Trophoblast cell (in vitro differentiated cells and primary cell): ENCODE measurements around the gene GRID2IP.

Source experiments
- DNase-seq, 2 donors: peaks; one replicate each; pipeline ENCODE4 v3.0.0-alpha.2; 2016
- H2AFZ ChIP-seq: 2 replicates; pipeline ENCODE4 v1.6.1; 2013; ENCODE audit warnings: low read length, moderate library complexity, mild to moderate bottlenecking; ENCODE audit not compliant: insufficient read depth, poor library complexity
- H2AK5ac ChIP-seq: 2 replicates; pipeline ENCODE4 v1.6.1; 2013; ENCODE audit warnings: mild to moderate bottlenecking, low read length
- H2BK120ac ChIP-seq: 2 replicates; pipeline ENCODE4 v1.6.1; 2013; ENCODE audit warnings: low read length, mild to moderate bottlenecking, moderate library complexity; ENCODE audit not compliant: insufficient read depth, poor library complexity
- H2BK12ac ChIP-seq: 2 replicates; pipeline ENCODE4 v1.6.1; 2013; ENCODE audit warnings: mild to moderate bottlenecking, low read length, moderate library complexity
- H2BK5ac ChIP-seq: 2 replicates; pipeline ENCODE4 v1.6.1; 2013; ENCODE audit warnings: low read length, low read depth, moderate library complexity, mild to moderate bottlenecking; ENCODE audit not compliant: poor library complexity
- H3K14ac ChIP-seq: 2 replicates; pipeline ENCODE4 v1.6.1; 2013; ENCODE audit warnings: mild to moderate bottlenecking, low read length
- H3K18ac ChIP-seq: 2 replicates; pipeline ENCODE4 v1.6.1; 2013; ENCODE audit warnings: mild to moderate bottlenecking, low read length
- H3K23ac ChIP-seq: 2 replicates; pipeline ENCODE4 v1.6.1; 2013; ENCODE audit warnings: low read length
- H3K27ac ChIP-seq: 2 replicates; pipeline ENCODE4 v1.5.1; 2013; ENCODE audit warnings: low read depth, mild to moderate bottlenecking, inconsistent platforms, low read length, moderate library complexity
- H3K27me3 ChIP-seq: 2 replicates; pipeline ENCODE4 v1.6.1; 2013; ENCODE audit warnings: inconsistent platforms, mild to moderate bottlenecking, low read length, moderate library complexity; ENCODE audit not compliant: insufficient read depth
- H3K36me3 ChIP-seq, 2 experiments: 1 replicate in 1 of 2; 2 replicates in 1 of 2; pipeline ENCODE4 v1.6.1; 2013; ENCODE audit warnings: low read length in 2 of 2, mild to moderate bottlenecking in 2 of 2, moderate library complexity in 1 of 2; ENCODE audit not compliant: insufficient read depth in 2 of 2, control insufficient read depth in 1 of 2
- H3K4ac ChIP-seq: 2 replicates; pipeline ENCODE4 v1.6.1; 2013; ENCODE audit warnings: low read depth, mild to moderate bottlenecking, low read length, moderate library complexity
- H3K4me1 ChIP-seq, 2 experiments: 1 replicate in 1 of 2; 2 replicates in 1 of 2; pipeline ENCODE4 v1.6.1; 2013; ENCODE audit warnings: low read length in 2 of 2, mild to moderate bottlenecking in 2 of 2, moderate library complexity in 1 of 2; ENCODE audit not compliant: insufficient read depth in 2 of 2, control insufficient read depth in 1 of 2
- H3K4me2 ChIP-seq: 2 replicates; pipeline ENCODE4 v1.6.1; 2013; ENCODE audit warnings: inconsistent platforms, mild to moderate bottlenecking, low read length, moderate library complexity
- H3K4me3 ChIP-seq: 2 replicates; pipeline ENCODE4 v1.5.1; 2013; ENCODE audit warnings: mild to moderate bottlenecking, low read depth, low read length, inconsistent platforms
- H3K79me1 ChIP-seq: one replicate; pipeline ENCODE4 v1.6.1; 2013; ENCODE audit warnings: low read length
- H3K79me2 ChIP-seq: 2 replicates; pipeline ENCODE4 v1.6.1; 2013; ENCODE audit warnings: low read length, mild to moderate bottlenecking; ENCODE audit not compliant: control insufficient read depth, insufficient read depth, poor library complexity
- H3K9ac ChIP-seq: 2 replicates; pipeline ENCODE4 v1.6.1; 2013; ENCODE audit warnings: mild to moderate bottlenecking, low read length
- H3K9me3 ChIP-seq: 2 replicates; pipeline ENCODE4 v1.6.1; 2013; ENCODE audit warnings: low read depth, mild to moderate bottlenecking, control low read depth, inconsistent platforms, low read length; ENCODE audit not compliant: insufficient read depth
- H4K12ac ChIP-seq: 2 replicates; pipeline ENCODE4 v1.6.1; 2013; ENCODE audit warnings: low read depth, mild to moderate bottlenecking, low read length, moderate library complexity
- H4K8ac ChIP-seq: 2 replicates; pipeline ENCODE4 v1.6.1; 2013; ENCODE audit warnings: low read depth, mild to moderate bottlenecking, low read length, moderate library complexity
- H4K91ac ChIP-seq: one replicate; pipeline ENCODE4 v1.6.1; 2013; ENCODE audit warnings: low read depth, mild to moderate bottlenecking, low read length, moderate library complexity
- WGBS: extraction: QIAGEN DNeasy Blood & Tissue Kit; methylation state at CpG from one replicate; pipeline ENCODE4 v1.1.7; 2013; ENCODE audit warnings: missing lambda C conversion rate; ENCODE audit not compliant: insufficient read length, insufficient coverage; ENCODE audit errors: extremely low coverage; 5-methylcytosine and 5-hydroxymethylcytosine counted together

GRID2IP gene

GRCh38 chr7:6536262-6537260 is 14.7 kb downstream of the GRID2IP start:
- no peak for DNase-seq
- no peaks in the 10 kb centered on the region for H3K79me1 ChIP-seq
- no peaks in the 10 kb centered on the region for H3K79me2 ChIP-seq
- no peak overlapping the region for H2BK12ac ChIP-seq
- H3K9ac ChIP-seq, result no peak overlapping the region
- peak overlapping the region; percentile 11 for H3K4me3 ChIP-seq
- no peak overlapping the region for H2BK5ac ChIP-seq
- H4K91ac ChIP-seq, result no peak overlapping the region
- H3K27me3 ChIP-seq, result peaks cover 35% of the 10 kb centered on the region
- no peaks in the 10 kb centered on the region for H3K4me1 ChIP-seq
- H3K9me3 ChIP-seq, result peaks cover 8% of the 10 kb centered on the region
- H2AK5ac ChIP-seq, result no peak overlapping the region
- H2BK120ac ChIP-seq, result no peak overlapping the region
- no peak overlapping the region for H3K4ac ChIP-seq
- H3K36me3 ChIP-seq, result no peaks in the 10 kb centered on the region
- H3K23ac ChIP-seq, result no peak overlapping the region
- H4K8ac ChIP-seq, result no peak overlapping the region
- no CpG with 5 or more reads among the region's 56 CpGs for WGBS
- H4K12ac ChIP-seq, result no peak overlapping the region
- no peak overlapping the region for H3K14ac ChIP-seq
- H2AFZ ChIP-seq, result no peak overlapping the region
- peak overlapping the region; percentile 76 for H3K4me2 ChIP-seq
- H3K27ac ChIP-seq, result no peak overlapping the region
- H3K18ac ChIP-seq, result no peak overlapping the region

DNA sequence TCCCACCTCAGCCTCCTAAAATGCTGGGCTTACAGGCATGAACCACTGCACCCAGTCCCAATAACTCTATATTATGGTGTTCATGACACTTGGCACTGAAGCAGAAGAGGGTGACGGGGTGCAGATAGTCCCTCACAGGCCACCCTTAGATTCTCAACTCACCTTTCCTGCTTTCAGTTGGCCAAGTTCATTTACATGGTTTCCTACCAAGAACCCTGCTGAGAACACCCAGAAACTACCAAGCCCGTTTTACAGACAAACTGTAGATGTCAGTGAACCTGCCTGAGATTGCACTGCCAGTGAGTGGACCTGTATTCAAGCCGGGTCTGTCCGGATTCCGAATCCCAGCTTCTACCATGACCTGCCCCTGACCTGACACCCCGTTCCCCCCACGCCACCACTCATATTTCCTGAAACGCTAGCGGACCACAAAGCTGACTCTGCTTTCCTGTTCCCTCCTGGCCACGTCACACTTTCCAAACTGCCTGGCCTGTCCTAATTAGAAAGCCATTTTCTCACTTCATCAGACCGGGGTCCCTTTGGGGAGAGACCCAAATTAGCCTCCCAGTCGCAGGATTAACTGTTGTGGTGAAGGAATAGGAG is 17.3 kb downstream of the GRID2IP start:
- no peaks in the 10 kb centered on the region for H3K36me3 ChIP-seq
- no peak overlapping the region for H2AFZ ChIP-seq
- no peak overlapping the region for H3K4ac ChIP-seq
- no peak for DNase-seq
- no peak overlapping the region for H3K4me2 ChIP-seq
- H3K27ac ChIP-seq, result no peak overlapping the region
- H3K4me1 ChIP-seq, result peaks cover 5% of the 10 kb centered on the region in 2 experiments
- H3K9me3 ChIP-seq, result peaks cover 6% of the 10 kb centered on the region
- H3K79me2 ChIP-seq, result no peaks in the 10 kb centered on the region
- no peak overlapping the region for H2BK120ac ChIP-seq
- no peak overlapping the region for H3K23ac ChIP-seq
- peaks cover 47% of the 10 kb centered on the region for H3K27me3 ChIP-seq
- H4K8ac ChIP-seq, result no peak overlapping the region
- H4K91ac ChIP-seq, result no peak overlapping the region
- H4K12ac ChIP-seq, result no peak overlapping the region
- no peak overlapping the region for H3K14ac ChIP-seq
- H3K18ac ChIP-seq, result no peak overlapping the region
- H3K4me3 ChIP-seq, result no peak overlapping the region
- no peak overlapping the region for H2BK5ac ChIP-seq
- no peak overlapping the region for H2AK5ac ChIP-seq
- no peaks in the 10 kb centered on the region for H3K79me1 ChIP-seq
- no CpG with 5 or more reads among the region's 12 CpGs for WGBS
- no peak overlapping the region for H2BK12ac ChIP-seq
- H3K9ac ChIP-seq, result no peak overlapping the region

- H3K23ac ChIP-seq, result no peak overlapping the region
Observed at GRCh38 chr7:6532516-6532915, 18.7 kb downstream of the GRID2IP start.

GRCh38 chr7:6531492-6532279 is 19.6 kb downstream of the GRID2IP start:
- Histone ChIP-seq H3K23ac (no peak overlapping the region), H3K4me1 (peaks cover 8% of the 10 kb centered on the region in 2 experiments), H3K79me1 (no peaks in the 10 kb centered on the region), H3K4me3 (no peak overlapping the region), H2BK120ac (no peak overlapping the region), H2AFZ (no peak overlapping the region), H3K18ac (no peak overlapping the region), H3K79me2 (no peaks in the 10 kb centered on the region), H3K27me3 (peaks cover 50% of the 10 kb centered on the region), H3K4me2 (peak overlapping the region; percentile 53), H3K4ac (no peak overlapping the region), H3K9me3 (peaks cover 6% of the 10 kb centered on the region), H4K8ac (no peak overlapping the region), H2AK5ac (no peak overlapping the region), H2BK5ac (no peak overlapping the region), H3K9ac (no peak overlapping the region), H3K27ac (no peak overlapping the region), H4K12ac (no peak overlapping the region), H3K36me3 (no peaks in the 10 kb centered on the region), H2BK12ac (no peak overlapping the region), H4K91ac (no peak overlapping the region), H3K14ac (no peak overlapping the region)
- DNase-seq, result no peak
- no CpG with 5 or more reads among the region's 19 CpGs for WGBS

More at GRCh38 chr7:6532516-6532915, 18.7 kb downstream of the GRID2IP start:
- H3K27ac ChIP-seq, result no peak overlapping the region
- H3K4me1 ChIP-seq, result peaks cover 5% of the 10 kb centered on the region in 2 experiments
- WGBS, result no CpG with 5 or more reads among the region's 7 CpGs
- H3K4me3 ChIP-seq, result no peak overlapping the region
- no peak overlapping the region for H4K8ac ChIP-seq
- DNase-seq, result no peak
- H2AFZ ChIP-seq, result no peak overlapping the region
- no peak overlapping the region for H2BK12ac ChIP-seq
- peaks cover 50% of the 10 kb centered on the region for H3K27me3 ChIP-seq
- H3K9ac ChIP-seq, result no peak overlapping the region
- no peak overlapping the region for H2AK5ac ChIP-seq
- no peak overlapping the region for H3K4ac ChIP-seq
- H4K91ac ChIP-seq, result no peak overlapping the region
- H2BK5ac ChIP-seq, result no peak overlapping the region
- no peaks in the 10 kb centered on the region for H3K36me3 ChIP-seq
- no peaks in the 10 kb centered on the region for H3K79me1 ChIP-seq
- no peak overlapping the region for H3K18ac ChIP-seq
- H3K4me2 ChIP-seq, result no peak overlapping the region
- no peaks in the 10 kb centered on the region for H3K79me2 ChIP-seq
- H3K9me3 ChIP-seq, result peaks cover 6% of the 10 kb centered on the region
- no peak overlapping the region for H3K14ac ChIP-seq
- H4K12ac ChIP-seq, result no peak overlapping the region
- H2BK120ac ChIP-seq, result no peak overlapping the region
